NCI-H2081 (cell line): ENCODE data around the gene GPR31.

ENCODE experiments used
- DNase-seq, 2 experiments: peaks; one replicate each; lab custom pipeline; 2025; lab: John Stamatoyannopoulos, UW

GPR31 gene

DNA sequence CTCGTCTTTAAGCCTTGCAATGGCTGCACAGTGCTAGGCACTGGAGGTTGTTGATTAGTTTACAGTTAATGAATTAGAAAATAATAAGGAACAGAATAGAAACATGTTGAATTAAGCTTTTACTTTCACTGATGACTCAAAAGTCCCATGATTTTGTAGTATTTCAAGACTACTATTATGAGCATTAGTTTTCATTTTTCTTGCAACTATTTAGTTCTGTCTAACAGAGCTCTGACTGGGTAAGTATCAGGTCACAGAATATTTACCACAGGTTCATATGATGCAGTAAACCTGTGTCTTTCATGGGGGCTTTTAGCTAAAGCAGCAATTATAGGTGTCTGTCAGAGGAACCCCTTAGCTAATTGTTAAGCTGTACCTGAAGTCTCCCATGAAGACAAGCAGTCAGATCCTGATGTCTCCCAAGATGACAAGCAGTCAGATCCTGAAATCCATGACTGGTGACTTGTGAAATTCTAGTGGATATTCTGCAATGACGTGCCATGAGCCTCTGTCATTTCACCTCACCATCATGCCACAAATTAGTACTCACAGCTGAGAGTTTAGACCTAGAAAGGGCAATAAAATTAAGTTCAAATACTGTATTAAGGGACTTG is 8.2 kb upstream of the GPR31 start:
- DNase-seq = no peak

DNA sequence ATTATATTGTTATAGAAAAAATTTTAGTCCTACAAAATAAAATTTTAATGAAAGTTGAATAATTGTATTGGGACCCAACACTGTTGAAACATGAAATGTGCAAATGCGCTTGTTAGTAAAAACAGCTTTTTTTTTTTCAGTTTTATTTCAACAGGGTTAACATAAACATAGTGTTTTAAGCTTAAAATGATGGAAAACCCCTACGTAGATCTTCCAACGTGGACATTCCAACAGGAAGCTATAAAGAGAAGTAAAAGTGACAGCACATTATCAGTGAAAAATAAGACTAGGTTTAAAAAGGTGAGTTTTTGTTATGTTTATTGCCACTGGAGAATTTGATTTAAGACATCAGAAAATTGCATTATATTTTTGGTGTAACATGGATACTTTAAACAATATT is 6.5 kb upstream of the GPR31 start:
- DNase-seq = no peak

DNA sequence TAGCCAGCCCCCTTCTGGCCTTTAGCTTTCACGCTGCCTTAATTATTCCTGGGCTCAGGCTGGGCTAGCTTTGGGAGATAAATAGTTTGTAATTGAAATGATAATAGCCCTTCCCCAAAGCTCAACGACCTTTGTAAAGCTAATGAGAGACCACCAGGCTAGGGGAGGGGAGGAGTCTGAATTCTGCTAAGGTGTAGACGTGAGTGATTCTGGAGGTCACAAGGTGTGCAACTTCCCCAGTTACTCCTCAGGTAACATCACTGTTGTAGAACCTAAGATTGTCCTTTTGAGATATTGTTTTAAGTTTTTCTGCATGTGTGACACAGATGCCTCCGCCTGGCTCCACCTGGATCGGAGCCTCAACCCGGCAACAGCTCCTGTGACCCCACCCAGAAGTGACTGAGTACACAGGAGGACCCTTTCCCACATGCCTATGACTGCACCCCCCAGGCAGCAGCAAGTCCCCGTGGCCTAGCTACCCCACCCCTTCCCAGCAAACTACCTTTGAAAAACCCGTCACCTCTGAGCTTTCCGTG is 5.8 kb upstream of the GPR31 start:
- DNase-seq = no peak

DNA sequence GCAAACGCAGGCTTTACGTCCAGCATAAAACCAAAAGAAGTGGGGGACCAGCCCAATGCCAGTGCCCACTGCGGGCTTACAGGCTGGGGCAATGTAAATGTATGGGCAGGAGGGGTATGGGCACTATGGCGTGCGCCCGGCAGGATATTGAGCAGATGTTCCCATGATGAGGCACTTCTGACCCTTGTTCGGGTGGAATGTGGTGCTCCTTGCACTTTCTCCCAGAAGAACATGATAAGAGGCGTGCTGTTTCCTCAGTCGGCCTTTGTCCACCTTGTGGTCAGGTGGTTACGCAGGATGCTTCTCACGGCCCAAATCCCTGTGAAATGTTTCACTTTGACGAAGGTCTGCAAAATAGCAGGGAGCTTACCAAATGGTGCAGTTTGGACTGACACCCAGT is 4.8 kb upstream of the GPR31 start:
- no peak for DNase-seq

- DNase-seq = no peak
These were observed 4.2 kb upstream of the GPR31 start for GRCh38 chr6:167161851-167162467.

GRCh38 chr6:167157414-167157813 is 366 bp downstream of the GPR31 start:
- DNase-seq = no peak

- DNase-seq = no peak
These were observed 2.9 kb downstream of the GPR31 start for GRCh38 chr6:167154895-167155294.

DNA sequence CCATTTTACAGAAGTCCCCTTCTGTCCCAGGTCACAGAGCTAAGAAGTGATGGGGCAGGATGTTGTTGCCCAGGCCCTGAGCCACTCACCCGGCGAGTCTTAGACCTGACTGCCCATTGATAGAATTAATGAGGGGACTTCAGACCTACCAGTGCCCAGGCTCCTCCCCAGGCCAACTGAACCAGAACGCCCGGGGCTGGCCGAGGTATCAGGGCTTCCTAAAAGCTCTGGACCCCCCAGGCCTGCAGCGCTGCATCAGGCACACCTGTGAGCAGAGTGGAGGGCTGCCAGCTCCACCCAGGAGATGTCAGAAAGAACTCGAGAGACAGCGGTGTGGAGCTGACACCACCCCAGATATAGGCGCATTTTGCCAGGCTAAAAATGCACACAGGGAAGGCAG is 3.5 kb downstream of the GPR31 start:
- DNase-seq = no peak

DNA sequence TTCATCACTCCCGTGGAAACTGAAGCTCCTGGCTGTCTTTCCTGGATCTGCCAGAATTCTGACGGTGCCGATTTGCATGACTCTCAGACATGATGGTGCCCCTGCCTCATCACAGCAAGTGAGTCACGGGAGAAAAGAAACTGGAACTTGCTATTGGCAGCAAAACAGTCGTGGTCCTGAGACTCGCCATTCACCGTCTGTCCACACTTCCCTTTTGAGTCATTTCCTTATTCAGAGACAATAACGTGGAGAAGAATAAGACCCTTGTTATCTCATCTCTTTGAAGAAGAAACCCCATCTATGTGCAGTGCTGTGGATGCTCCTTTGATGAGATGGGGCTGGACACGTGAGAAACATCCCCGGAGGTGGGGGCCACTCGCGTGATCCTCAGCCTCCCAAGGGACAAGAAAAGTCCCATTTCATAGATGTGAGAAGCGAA is 4.2 kb downstream of the GPR31 start:
- no peak for DNase-seq

DNA sequence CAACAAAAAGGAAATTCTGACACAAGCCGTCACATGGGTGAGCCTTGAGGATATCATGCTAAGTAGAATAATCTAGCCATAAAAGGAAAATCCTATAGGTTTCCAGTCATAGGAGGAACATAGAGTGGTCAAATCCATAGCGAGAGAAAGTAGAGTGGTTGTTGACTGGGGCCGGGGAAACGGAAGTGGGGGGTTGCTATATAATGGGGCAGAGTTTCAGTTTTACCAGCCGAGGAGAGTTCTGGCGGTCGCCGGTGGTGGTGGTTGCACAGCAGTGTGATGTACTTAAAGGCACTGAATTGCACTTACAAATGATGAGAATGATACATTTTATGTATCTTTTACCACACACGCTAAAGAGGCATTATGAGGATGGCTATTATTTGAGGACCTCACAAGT is 4.9 kb downstream of the GPR31 start:
- DNase-seq = no peak

- DNase-seq = no peak
These were observed 6.1 kb downstream of the GPR31 start for GRCh38 chr6:167151648-167152047.

DNA sequence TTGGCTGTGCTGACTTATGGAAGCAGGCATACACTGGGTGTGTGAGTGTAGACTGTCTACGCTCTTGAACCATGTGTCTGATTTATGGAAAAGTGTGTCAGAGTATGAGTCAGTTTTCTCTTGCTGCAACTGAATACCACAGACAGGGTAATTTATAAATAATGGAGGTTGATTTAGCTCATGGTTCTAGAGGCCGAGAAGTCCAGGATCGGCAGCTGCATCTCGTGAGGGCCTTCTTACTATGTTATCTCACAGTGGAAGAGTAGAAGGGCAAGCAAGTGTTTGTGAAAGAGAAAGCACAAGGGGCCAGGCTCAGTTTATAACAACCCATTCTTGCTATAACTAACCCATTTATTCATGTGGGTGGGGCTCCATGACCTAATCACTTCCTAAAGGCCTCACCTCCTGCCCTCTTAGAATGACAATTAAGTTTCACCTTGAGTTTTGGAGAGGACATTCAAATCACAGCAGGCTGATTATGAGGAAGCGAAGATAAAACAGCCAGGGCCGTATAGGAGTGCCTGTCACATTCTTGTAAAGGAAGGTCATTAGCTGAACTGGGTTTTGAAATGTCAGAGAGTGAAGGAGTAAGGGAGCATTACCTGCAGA is 6.7 kb downstream of the GPR31 start:
- no peak for DNase-seq

GRCh38 chr6:167148997-167149396 is 8.8 kb downstream of the GPR31 start:
- DNase-seq = no peak

- DNase-seq = no peak
These were observed 9.8 kb downstream of the GPR31 start for GRCh38 chr6:167148021-167148420.

GRCh38 chr6:167146977-167147376 is 10.8 kb downstream of the GPR31 start:
- DNase-seq = no peak

- no peak for DNase-seq
These were observed 11.6 kb downstream of the GPR31 start for GRCh38 chr6:167146135-167146534.

GRCh38 chr6:167145461-167145860 is 12.3 kb downstream of the GPR31 start:
- no peak for DNase-seq

DNA sequence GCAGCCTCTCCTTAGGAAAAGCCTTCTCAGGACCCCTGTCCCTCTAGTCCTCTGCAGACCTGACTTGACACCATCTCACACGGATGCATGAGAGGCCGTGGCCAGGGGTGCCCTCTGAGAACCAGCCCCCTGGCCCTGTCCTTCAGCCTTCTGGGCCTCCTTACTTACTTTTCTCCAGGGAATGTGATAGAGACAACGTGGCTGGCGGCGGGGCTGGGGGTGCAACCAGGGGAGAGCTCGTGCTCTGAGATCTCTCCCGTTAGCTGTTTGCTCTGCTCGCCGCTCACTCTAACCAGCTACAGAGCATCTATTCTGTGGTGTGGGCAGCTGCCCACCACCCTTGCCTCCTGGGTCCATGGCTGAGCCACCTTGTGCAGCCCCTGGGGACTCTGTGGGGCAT is 14.7 kb downstream of the GPR31 start:
- no peak for DNase-seq

DNA sequence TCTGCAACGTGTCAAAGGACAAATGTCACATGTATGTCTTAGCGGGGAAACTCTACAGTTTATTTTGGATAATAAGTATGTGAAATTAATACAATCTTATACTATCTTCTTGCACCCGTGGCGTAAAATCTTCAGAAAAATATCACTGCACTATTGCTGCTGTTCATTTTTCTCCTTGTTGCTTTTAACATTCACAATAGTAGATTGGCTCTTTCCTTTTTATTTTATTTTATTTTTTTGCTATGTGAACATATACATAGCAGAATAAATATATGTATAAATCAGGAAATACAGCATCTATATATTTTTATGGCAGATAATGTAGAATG is 15.4 kb downstream of the GPR31 start:
- no peak for DNase-seq

- peak; percentile 34 to 37 for DNase-seq
These were observed 15.9 kb downstream of the GPR31 start for GRCh38 chr6:167141667-167142432.

DNA sequence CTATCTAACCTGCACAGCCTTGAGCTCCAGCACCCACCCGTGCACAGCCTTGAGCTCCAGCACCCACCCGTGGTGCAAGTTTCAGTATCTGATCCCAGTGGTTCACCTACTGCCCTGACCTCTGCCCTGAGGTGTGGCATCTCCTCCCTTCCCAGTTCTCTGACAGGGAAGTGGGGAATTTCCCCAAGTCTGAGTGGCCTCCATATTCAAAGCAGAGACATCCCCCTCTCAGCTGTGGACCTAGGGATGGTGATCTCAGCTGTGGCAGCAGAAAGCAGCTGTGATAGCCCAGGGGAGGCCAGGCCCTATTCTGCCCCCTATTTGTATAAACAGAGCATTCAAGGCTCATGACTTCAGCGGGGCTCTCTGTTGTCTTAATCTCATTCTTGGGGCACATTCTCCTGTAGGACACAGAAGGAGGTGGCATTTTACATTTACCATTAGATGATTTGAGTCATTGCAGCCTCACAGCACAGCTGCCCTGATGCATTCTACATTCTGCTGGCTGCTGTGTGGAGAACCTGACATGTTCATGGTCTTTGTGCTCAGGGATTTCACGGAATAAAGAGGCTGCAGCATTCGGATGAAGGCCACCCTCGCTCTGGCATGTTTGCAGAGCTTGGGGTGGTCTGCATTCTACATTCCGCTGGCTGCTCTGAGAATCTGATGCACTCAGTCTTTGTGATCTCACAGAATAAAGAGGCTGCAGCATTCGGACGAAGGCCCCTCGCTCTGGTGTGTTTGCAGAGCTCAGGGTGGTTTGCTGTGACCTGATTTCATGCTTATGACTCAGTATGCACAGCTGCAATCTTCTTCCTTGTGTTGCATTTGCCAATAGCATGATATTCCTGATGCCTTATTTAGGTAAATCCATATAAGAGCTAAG is 16.9 kb downstream of the GPR31 start:
- DNase-seq = no peak

DNA sequence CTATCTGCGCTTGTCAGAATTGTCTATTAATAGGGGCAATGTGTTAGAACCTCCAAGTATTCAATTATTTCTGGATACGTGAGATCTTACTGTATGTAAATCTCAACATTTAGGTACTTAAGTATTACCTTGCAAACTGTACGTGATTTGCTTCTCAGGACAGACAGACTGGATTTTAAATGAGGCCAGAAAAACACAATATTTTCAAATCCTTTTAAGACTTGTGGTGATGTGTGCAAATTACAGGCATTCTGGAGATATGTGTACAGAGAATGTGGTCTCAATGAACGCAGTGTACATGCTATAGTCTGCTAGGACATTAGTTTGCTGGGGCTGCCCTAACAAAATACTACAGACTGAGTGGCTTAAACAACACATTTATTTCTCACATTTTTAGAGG is 18.0 kb downstream of the GPR31 start:
- no peak for DNase-seq
